H1 (cell line): ENCODE data around the gene RHBDD1. TPM values are rescaled to one million over a fixed set of nuclear protein-coding genes. Genes with fewer than 3 reads are reported as not detected.

Experiments used
- CTCF ChIA-PET: fragments of 300-600 bp; sonication (Branson Sonifier 250); formaldehyde crosslinking; loops from one replicate; lab custom pipeline; 2021; ENCODE audit not compliant: partially characterized antibody; lab: Charles Lee
- POLR2A ChIA-PET: fragments of 300-600 bp; sonication (Branson Sonifier 250); formaldehyde crosslinking; loops from one replicate; lab custom pipeline; 2021; ENCODE audit warnings: inconsistent platforms; ENCODE audit not compliant: partially characterized antibody; lab: Charles Lee
- DNase-seq, 2 experiments: peaks; one replicate each; pipeline versions ENCODE4 v3.0.0 to v3.0.0-alpha.2; 2010 to 2022; ENCODE audit warnings: low spot score in 2 of 2, low read depth in 1 of 2, mixed read lengths in 1 of 2
- FAIRE-seq: peaks from 2 replicates; lab custom pipeline; 2011; peaks lifted over from hg19 to GRCh38; lab: Jason Lieb, UNC
- H2AFZ ChIP-seq: 2 replicates; pipeline ENCODE4 v1.8.1; 2012; ENCODE audit warnings: low read length, inconsistent platforms
- H2AK5ac ChIP-seq: 2 replicates; pipeline ENCODE4 v1.6.1; 2013; ENCODE audit warnings: low read depth, low read length
- H2BK120ac ChIP-seq: replicated peaks from 2 replicates; pipeline ENCODE3; 2013; ENCODE audit warnings: low read depth, low read length, inconsistent platforms
- H2BK12ac ChIP-seq: 2 replicates; pipeline ENCODE4 v1.6.1; 2013; ENCODE audit warnings: low read depth, low read length
- H2BK15ac ChIP-seq: 2 replicates; pipeline ENCODE4 v1.6.1; 2013; ENCODE audit warnings: low read length
- H2BK20ac ChIP-seq: 2 replicates; pipeline ENCODE4 v1.6.1; 2013; ENCODE audit warnings: low read length
- H2BK5ac ChIP-seq: 2 replicates; pipeline ENCODE4 v1.6.1; 2013; ENCODE audit warnings: low read depth, low read length
- H3K14ac ChIP-seq: 2 replicates; pipeline ENCODE4 v1.6.1; 2013; ENCODE audit warnings: inconsistent platforms; ENCODE audit not compliant: insufficient read length
- H3K18ac ChIP-seq: 2 replicates; pipeline ENCODE4 v1.6.1; 2013; ENCODE audit warnings: low read length; ENCODE audit errors: extremely low read depth
- H3K23ac ChIP-seq: 2 replicates; pipeline ENCODE4 v1.6.1; 2013; ENCODE audit warnings: inconsistent platforms; ENCODE audit not compliant: insufficient read length
- H3K23me2 ChIP-seq: 2 replicates; pipeline ENCODE4 v1.6.1; 2013; ENCODE audit warnings: low read depth, low read length
- H3K27ac ChIP-seq: 2 replicates; pipeline ENCODE4 v1.6.1; 2011; ENCODE audit warnings: low read depth, low read length, inconsistent platforms
- H3K27me3 ChIP-seq, 4 experiments: replicated peaks in 1 of 4; 1 replicate in 1 of 4; 2 replicates in 3 of 4; pipeline versions ENCODE4 v1.6.1 to v1.8.1; 2011 to 2013; ENCODE audit warnings: low read length in 3 of 4, mild to moderate bottlenecking in 3 of 4, inconsistent platforms in 2 of 4, mixed read lengths in 2 of 4, moderate library complexity in 1 of 4; ENCODE audit not compliant: control insufficient read depth in 3 of 4, insufficient read depth in 3 of 4; ENCODE audit errors: extremely low read depth in 1 of 4
- H3K36me3 ChIP-seq, 4 experiments: 2 replicates each; pipeline versions ENCODE4 v1.6.1 to v1.8.1; 2011 to 2013; ENCODE audit warnings: mild to moderate bottlenecking in 4 of 4, low read length in 3 of 4, moderate library complexity in 2 of 4, control low read depth in 1 of 4, inconsistent platforms in 1 of 4; ENCODE audit not compliant: insufficient read depth in 4 of 4, control insufficient read depth in 2 of 4
- H3K4ac ChIP-seq: replicated peaks from 2 replicates; pipeline ENCODE3; 2013; ENCODE audit warnings: low read length, low read depth, mixed read lengths, inconsistent platforms; ENCODE audit not compliant: insufficient read length
- H3K4me1 ChIP-seq, 4 experiments: replicated peaks in 1 of 4; 1 replicate in 1 of 4; 2 replicates in 3 of 4; pipeline versions ENCODE4 v1.6.1 to v1.8.1; 2011 to 2013; ENCODE audit warnings: low read length in 3 of 4, inconsistent platforms in 2 of 4, mixed read lengths in 1 of 4; ENCODE audit not compliant: insufficient read depth in 4 of 4, control insufficient read depth in 3 of 4
- H3K4me2 ChIP-seq, 2 experiments: 2 replicates each; pipeline versions ENCODE4 v1.6.1 to v1.8.1; 2011 to 2013; ENCODE audit warnings: low read depth in 2 of 2, low read length in 2 of 2, control low read depth in 1 of 2, inconsistent platforms in 1 of 2, mild to moderate bottlenecking in 1 of 2; ENCODE audit not compliant: insufficient read depth in 1 of 2
- H3K4me3 ChIP-seq, 4 experiments: fragments of 200-600, 300-600 bp in 1 of 4; sonication (generic), shearing (Covaris generic), sonication (Bioruptor Twin) in 1 of 4; 2 replicates each; pipeline versions ENCODE4 v1.5.1 to v1.8.1; 2011 to 2016; ENCODE audit warnings: low read length in 4 of 4, low read depth in 3 of 4, control low read depth in 2 of 4, inconsistent platforms in 2 of 4, mild to moderate bottlenecking in 2 of 4, mixed read lengths in 1 of 4, moderate library complexity in 1 of 4; ENCODE audit not compliant: insufficient read depth in 2 of 4; ENCODE audit errors: extremely low read depth in 1 of 4
- H3K56ac ChIP-seq: replicated peaks from 2 replicates; pipeline ENCODE3; 2013; ENCODE audit warnings: low read depth, mild to moderate bottlenecking, mixed read lengths, low read length, inconsistent platforms; ENCODE audit not compliant: insufficient read length
- H3K79me1 ChIP-seq: 2 replicates; pipeline ENCODE4 v1.6.1; 2013; ENCODE audit warnings: low read depth, low read length, control low read depth
- H3K79me2 ChIP-seq, 2 experiments: 2 replicates each; pipeline versions ENCODE4 v1.6.1 to v1.8.1; 2012 to 2013; ENCODE audit warnings: low read length in 2 of 2, mild to moderate bottlenecking in 2 of 2, inconsistent platforms in 1 of 2; ENCODE audit not compliant: insufficient read depth in 2 of 2, control insufficient read depth in 1 of 2
- H3K9ac ChIP-seq, 4 experiments: replicated peaks in 1 of 4; 1 replicate in 1 of 4; 2 replicates in 3 of 4; pipeline versions ENCODE4 v1.6.1 to v1.8.1; 2011 to 2013; ENCODE audit warnings: low read depth in 3 of 4, low read length in 3 of 4, control low read depth in 2 of 4, mild to moderate bottlenecking in 2 of 4, moderate library complexity in 2 of 4, inconsistent platforms in 1 of 4; ENCODE audit errors: extremely low read depth in 1 of 4
- H3K9me3 ChIP-seq, 2 experiments: 2 replicates each; pipeline versions ENCODE4 v1.6.1 to v1.8.1; 2012 to 2013; ENCODE audit warnings: mild to moderate bottlenecking in 2 of 2, moderate library complexity in 2 of 2, control low read depth in 1 of 2, inconsistent platforms in 1 of 2, low read depth in 1 of 2, low read length in 1 of 2, mixed read lengths in 1 of 2; ENCODE audit not compliant: insufficient read depth in 2 of 2
- H4K20me1 ChIP-seq, 2 experiments: replicated peaks in 1 of 2; 2 replicates each; pipeline versions ENCODE3 to v1.8.1; 2011 to 2013; ENCODE audit warnings: inconsistent platforms in 2 of 2, low read length in 2 of 2, mild to moderate bottlenecking in 1 of 2; ENCODE audit not compliant: insufficient read depth in 2 of 2, control insufficient read depth in 1 of 2
- H4K5ac ChIP-seq: 2 replicates; pipeline ENCODE4 v1.6.1; 2013; ENCODE audit warnings: low read length, low read depth, mixed read lengths, inconsistent platforms; ENCODE audit not compliant: insufficient read length
- H4K8ac ChIP-seq: 2 replicates; pipeline ENCODE4 v1.8.0; 2013; ENCODE audit warnings: mild to moderate bottlenecking, moderate library complexity, low read length, inconsistent platforms; ENCODE audit not compliant: insufficient read depth; ENCODE audit errors: extremely low read depth
- H4K91ac ChIP-seq: replicated peaks from 2 replicates; pipeline ENCODE3; 2013; ENCODE audit warnings: low read length, mixed read lengths, inconsistent platforms; ENCODE audit not compliant: insufficient read length
- ATF2 ChIP-seq: IDR thresholded peaks from 2 replicates; pipeline ENCODE4 v1.6.1; 2012; ENCODE audit warnings: low read length, inconsistent platforms
- ATF3 ChIP-seq: IDR thresholded peaks from 2 replicates; pipeline ENCODE4 v1.6.1; 2011; ENCODE audit warnings: low read depth, mild to moderate bottlenecking, low read length; ENCODE audit not compliant: insufficient read depth
- BACH1 ChIP-seq: IDR thresholded peaks from 2 replicates; pipeline ENCODE4 v1.6.1; 2012; ENCODE audit warnings: low read length, improper control_type of control experiment
- BRCA1 ChIP-seq: IDR thresholded peaks from 2 replicates; pipeline ENCODE4 v1.6.1; 2012; ENCODE audit warnings: low read depth, low read length, improper control_type of control experiment
- CTBP2 ChIP-seq: IDR thresholded peaks from 2 replicates; pipeline ENCODE4 v1.7.0; 2011; ENCODE audit warnings: borderline replicate concordance, mild to moderate bottlenecking, moderate library complexity, mixed read lengths, low read length; ENCODE audit not compliant: insufficient read depth, insufficient read length
- EZH2 ChIP-seq: fragments of 200-600 bp; sonication (generic); IDR thresholded peaks from 2 replicates; pipeline ENCODE4 v1.7.1; 2012; ENCODE audit warnings: low read depth, mild to moderate bottlenecking, moderate library complexity, low read length, inconsistent platforms; ENCODE audit not compliant: severe bottlenecking
- GTF2F1 ChIP-seq: IDR thresholded peaks from 2 replicates; pipeline ENCODE4 v1.6.1; 2012; ENCODE audit warnings: low read depth, low read length, improper control_type of control experiment, borderline replicate concordance
- RAD21 ChIP-seq, 2 experiments: IDR thresholded peaks in 1 of 2; conservative IDR thresholded peaks in 1 of 2; 2 replicates each; pipeline ENCODE4 v1.6.1; 2011; ENCODE audit warnings: low read depth in 2 of 2, low read length in 2 of 2, improper control_type of control experiment in 1 of 2, inconsistent platforms in 1 of 2, mild to moderate bottlenecking in 1 of 2, moderate library complexity in 1 of 2
- RBBP5 ChIP-seq: IDR thresholded peaks from 2 replicates; pipeline ENCODE4 v1.7.1; 2012; ENCODE audit warnings: low read depth, mild to moderate bottlenecking, inconsistent platforms, low read length, moderate library complexity, borderline replicate concordance
- TAF7 ChIP-seq: optimal IDR thresholded peaks from 2 replicates; pipeline ENCODE3; 2011; ENCODE audit warnings: low read depth, mild to moderate bottlenecking, inconsistent platforms, low read length, moderate library complexity, borderline replicate concordance
- TCF12 ChIP-seq: IDR thresholded peaks from 2 replicates; pipeline ENCODE4 v1.6.1; 2011; ENCODE audit warnings: low read depth, mild to moderate bottlenecking, low read length
- WGBS, 2 experiments: shearing (Covaris generic) in 1 of 2; methylation state at CpG; one replicate each; pipeline versions ENCODE4 v1.1.6 to v1.1.7; 2013 to 2015; ENCODE audit warnings: low lambda C conversion rate in 2 of 2, mixed read lengths in 2 of 2, inconsistent platforms in 1 of 2, low coverage in 1 of 2, missing lambda C conversion rate in 1 of 2; ENCODE audit not compliant: insufficient replicate concordance in 2 of 2, insufficient coverage in 1 of 2, insufficient read length in 1 of 2; ENCODE audit errors: extremely low coverage in 1 of 2, missing lambda C conversion rate in 1 of 2; 5-methylcytosine and 5-hydroxymethylcytosine counted together
- polyA plus RNA-seq, 7 experiments: library from polyadenylated mRNA; depleted of rRNA in 3 of 7; stranded (reverse) in 5 of 7; unstranded in 2 of 7; fragments of >200 nt in 5 of 7; fragments of 200-250 nt in 2 of 7; gene quantifications; 1 replicate in 5 of 7; 2 replicates in 1 of 7; 4 replicates in 1 of 7; pipeline versions ENCODE4 v1.2.1 to v1.2.3, GENCODE V29; 2011 to 2013; ENCODE audit warnings: missing spikeins in 2 of 7, mixed read lengths in 2 of 7
- total RNA-seq: library from RNA; stranded (reverse); fragmentation: NEBNext Ultra II Directional; extraction: Animal tissue kit (Norgen Biotek cat#: 25700); gene quantifications from 2 replicates; pipeline ENCODE4 v1.2.1, GENCODE V29; 2021

Gene RHBDD1
- total and polyA plus RNA-seq, 2 of the 8 experiments (the other 6 are each of a cell fraction or from before 2014, with no cell fraction given), result 10.5 to 23.1 TPM

GRCh38 chr2:227036527-227036926 is 200.7 kb downstream of the RHBDD1 start:
- H3K27me3 ChIP-seq, result no peaks in the 10 kb centered on the region
- no peaks in the 10 kb centered on the region for H3K36me3 ChIP-seq
- no peak overlapping the region for H3K14ac ChIP-seq
- CTCF ChIA-PET, result interaction anchor here (1.1 to 1.6 kb wide), 3 partner anchors 8 to 220 kb away, joined by 3 read pairs; no protein-coding TSS in a partner anchor
- no peak overlapping the region for H3K23ac ChIP-seq
- H2BK15ac ChIP-seq, result no peak overlapping the region
- no peak overlapping the region for H4K5ac ChIP-seq
- 92% methylated on average over 3 of the region's 3 CpGs; no CpG with 5 or more reads in 1 of the 2 experiments for WGBS, 2 experiments
- H3K79me1 ChIP-seq, result no peaks in the 10 kb centered on the region
- no peak overlapping the region for H2AK5ac ChIP-seq
- H3K18ac ChIP-seq, result no peak overlapping the region
- H2BK12ac ChIP-seq, result no peak overlapping the region
- POLR2A ChIA-PET, result no interaction called here
- FAIRE-seq, result no peak
- no peak overlapping the region for H3K27ac ChIP-seq
- DNase-seq, result no peak
- H3K4ac ChIP-seq, result no peak overlapping the region
- no peaks in the 10 kb centered on the region for H3K23me2 ChIP-seq
- no peaks in the 10 kb centered on the region for H3K79me2 ChIP-seq
- no peaks in the 10 kb centered on the region for H4K20me1 ChIP-seq
- no peaks in the 10 kb centered on the region for H3K9me3 ChIP-seq
- H4K91ac ChIP-seq, result no peak overlapping the region
- H2BK20ac ChIP-seq, result no peak overlapping the region
- H2BK120ac ChIP-seq, result no peak overlapping the region
- no peak overlapping the region for H4K8ac ChIP-seq
- H3K4me1 ChIP-seq, result no peaks in the 10 kb centered on the region
- no peak overlapping the region for H3K56ac ChIP-seq
- H3K9ac ChIP-seq, result no peak overlapping the region
- H2BK5ac ChIP-seq, result no peak overlapping the region
- no peak overlapping the region for H3K4me3 ChIP-seq
- H3K4me2 ChIP-seq, result no peak overlapping the region
- H2AFZ ChIP-seq, result no peak overlapping the region
- TF ChIP-seq RAD21 (IDR thresholded peaks at IDR 0.05 in 1 of 2, conservative IDR thresholded peaks at IDR 0.05 in 1 of 2; ENCODE audit: low read depth in 2 of 2, low read length in 2 of 2), result no peak
- no peak for TF ChIP-seq TCF12
- TF ChIP-seq CTBP2, result no peak
- TF ChIP-seq BRCA1, result no peak
- no peak for TF ChIP-seq TAF7
- TF ChIP-seq BACH1, result no peak
- TF ChIP-seq GTF2F1, result no peak
- no peak for TF ChIP-seq ATF2
- no peak for TF ChIP-seq EZH2
- TF ChIP-seq ATF3, result no peak
- no peak for TF ChIP-seq RBBP5
